ENCODE measurements around the gene LHX6. TPM values are rescaled to one million over a fixed set of nuclear protein-coding genes. Genes with fewer than 3 reads are reported as not detected.

Gene LHX6
- total and polyA plus RNA-seq, 2 experiments from 2014 or later, result 1.0 to 1.2 TPM

DNA sequence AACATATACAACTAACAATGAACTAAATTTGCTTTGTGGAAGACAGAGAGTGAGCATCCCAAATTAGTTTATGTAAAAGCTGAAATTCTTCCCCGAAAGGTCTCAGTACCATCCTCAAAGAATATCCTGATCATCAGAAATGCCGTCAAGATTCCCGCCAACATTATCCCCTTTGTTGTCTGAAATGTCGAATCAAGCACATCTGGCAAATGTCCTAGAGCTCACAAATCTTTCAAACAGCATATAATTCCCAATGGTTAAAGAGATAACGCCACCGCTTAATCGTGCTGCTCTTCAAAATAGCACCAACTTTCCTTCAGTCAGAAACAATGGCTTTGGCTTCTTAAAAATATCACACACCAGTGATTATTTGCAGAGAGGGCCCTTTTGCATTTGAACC is 45.3 kb downstream of the LHX6 start:
- Mint-ChIP-seq H3K36me3 (ENCODE audit: low read depth) (no peaks in the 10 kb centered on the region), H3K4me1 (peaks cover 2% of the 10 kb centered on the region; the same call in 1 of the 3 replicates), H3K27me3 (ENCODE audit: insufficient read depth, low read depth, poor library complexity) (peaks cover 4% of the 10 kb centered on the region), H3K9me3 (no peaks in the 10 kb centered on the region; the same call in 2 of the 3 replicates), H3K27ac (no peak overlapping the region), H3K4me3 (no peak overlapping the region)
- no peak overlapping the region for H2AFZ ChIP-seq
- DNase-seq (ENCODE audit: low spot score), result no peak
- H3K27ac ChIP-seq (ENCODE audit: low read depth), result no peak overlapping the region
- H3F3A ChIP-seq (replicated peaks; ENCODE audit: low read depth), result no peaks in the 10 kb centered on the region
- no peak overlapping the region for H3K4me2 ChIP-seq
- TF ChIP-seq ZNF114 (CRISPR knock-in tag; IDR thresholded peaks at IDR 0.05), result no peak
- TF ChIP-seq ETS1 (IDR thresholded peaks at IDR 0.05), result no peak
- TF ChIP-seq, protein P1, sequence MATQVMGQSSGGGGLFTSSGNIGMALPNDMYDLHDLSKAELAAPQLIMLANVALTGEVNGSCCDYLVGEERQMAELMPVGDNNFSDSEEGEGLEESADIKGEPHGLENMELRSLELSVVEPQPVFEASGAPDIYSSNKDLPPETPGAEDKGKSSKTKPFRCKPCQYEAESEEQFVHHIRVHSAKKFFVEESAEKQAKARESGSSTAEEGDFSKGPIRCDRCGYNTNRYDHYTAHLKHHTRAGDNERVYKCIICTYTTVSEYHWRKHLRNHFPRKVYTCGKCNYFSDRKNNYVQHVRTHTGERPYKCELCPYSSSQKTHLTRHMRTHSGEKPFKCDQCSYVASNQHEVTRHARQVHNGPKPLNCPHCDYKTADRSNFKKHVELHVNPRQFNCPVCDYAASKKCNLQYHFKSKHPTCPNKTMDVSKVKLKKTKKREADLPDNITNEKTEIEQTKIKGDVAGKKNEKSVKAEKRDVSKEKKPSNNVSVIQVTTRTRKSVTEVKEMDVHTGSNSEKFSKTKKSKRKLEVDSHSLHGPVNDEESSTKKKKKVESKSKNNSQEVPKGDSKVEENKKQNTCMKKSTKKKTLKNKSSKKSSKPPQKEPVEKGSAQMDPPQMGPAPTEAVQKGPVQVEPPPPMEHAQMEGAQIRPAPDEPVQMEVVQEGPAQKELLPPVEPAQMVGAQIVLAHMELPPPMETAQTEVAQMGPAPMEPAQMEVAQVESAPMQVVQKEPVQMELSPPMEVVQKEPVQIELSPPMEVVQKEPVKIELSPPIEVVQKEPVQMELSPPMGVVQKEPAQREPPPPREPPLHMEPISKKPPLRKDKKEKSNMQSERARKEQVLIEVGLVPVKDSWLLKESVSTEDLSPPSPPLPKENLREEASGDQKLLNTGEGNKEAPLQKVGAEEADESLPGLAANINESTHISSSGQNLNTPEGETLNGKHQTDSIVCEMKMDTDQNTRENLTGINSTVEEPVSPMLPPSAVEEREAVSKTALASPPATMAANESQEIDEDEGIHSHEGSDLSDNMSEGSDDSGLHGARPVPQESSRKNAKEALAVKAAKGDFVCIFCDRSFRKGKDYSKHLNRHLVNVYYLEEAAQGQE (IDR thresholded peaks at IDR 0.05; ENCODE audit: unreplicated experiment), result no peak
- no peaks in the 10 kb centered on the region for H3K79me2 ChIP-seq (replicated peaks; ENCODE audit: insufficient read depth)
- H4K20me1 ChIP-seq (replicated peaks; ENCODE audit: insufficient read depth), result no peaks in the 10 kb centered on the region
- H3K4me3 ChIP-seq, result no peak overlapping the region
- no peak for ATAC-seq
- no peaks in the 10 kb centered on the region for H3K9me2 ChIP-seq (ENCODE audit: insufficient read depth)
- no peaks in the 10 kb centered on the region for H3K27me3 ChIP-seq (ENCODE audit: insufficient read depth)
- no peaks in the 10 kb centered on the region for H3K36me3 ChIP-seq (ENCODE audit: insufficient read depth)
- H3K4me1 ChIP-seq (ENCODE audit: insufficient read depth), result no peaks in the 10 kb centered on the region

DNA sequence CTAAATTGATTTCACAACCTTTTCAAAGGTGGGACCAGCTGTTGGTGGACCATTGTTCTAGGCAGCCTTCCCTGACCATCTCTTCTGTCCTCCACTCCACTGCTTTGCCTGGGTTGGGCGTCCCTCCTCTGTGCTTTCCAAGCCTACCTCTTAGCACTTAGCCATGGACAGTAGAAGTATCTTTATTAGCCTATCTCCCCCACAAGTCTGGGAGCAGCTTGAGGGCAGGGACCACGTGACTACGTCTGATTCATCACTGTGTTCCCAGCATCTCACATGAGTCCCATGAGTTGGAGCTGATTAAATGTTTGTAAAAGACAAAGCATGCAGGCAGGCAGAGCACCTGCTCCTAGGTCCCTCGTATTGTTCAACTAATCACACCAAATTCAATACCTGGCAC is 48.1 kb downstream of the LHX6 start:
- H4K20me1 ChIP-seq (replicated peaks; ENCODE audit: insufficient read depth), result no peaks in the 10 kb centered on the region
- no peaks in the 10 kb centered on the region for H3F3A ChIP-seq (replicated peaks; ENCODE audit: low read depth)
- H3K4me2 ChIP-seq, result no peak overlapping the region
- no peak overlapping the region for H2AFZ ChIP-seq
- H3K9me2 ChIP-seq (ENCODE audit: insufficient read depth), result no peaks in the 10 kb centered on the region
- H3K4me1 ChIP-seq (ENCODE audit: insufficient read depth), result no peaks in the 10 kb centered on the region
- no peaks in the 10 kb centered on the region for H3K27me3 ChIP-seq (ENCODE audit: insufficient read depth)
- Mint-ChIP-seq H3K27ac (no peak overlapping the region), H3K4me1 (peaks cover 2% of the 10 kb centered on the region; the same call in 1 of the 3 replicates), H3K9me3 (no peaks in the 10 kb centered on the region), H3K36me3 (ENCODE audit: low read depth) (no peaks in the 10 kb centered on the region), H3K4me3 (no peak overlapping the region), H3K27me3 (ENCODE audit: insufficient read depth, low read depth, poor library complexity) (peaks cover 2% of the 10 kb centered on the region)
- ATAC-seq, result no peak
- DNase-seq (ENCODE audit: low spot score), result no peak
- no peak overlapping the region for H3K27ac ChIP-seq (ENCODE audit: low read depth)
- no peaks in the 10 kb centered on the region for H3K79me2 ChIP-seq (replicated peaks; ENCODE audit: insufficient read depth)
- H3K36me3 ChIP-seq (ENCODE audit: insufficient read depth), result no peaks in the 10 kb centered on the region
- H3K4me3 ChIP-seq, result no peak overlapping the region
- no peak for TF ChIP-seq STAT1 (IDR thresholded peaks at IDR 0.05; ENCODE audit: unreplicated experiment)
- no peak for TF ChIP-seq JUNB (IDR thresholded peaks at IDR 0.05; ENCODE audit: unreplicated experiment)
- no peak for TF ChIP-seq ETS1 (IDR thresholded peaks at IDR 0.05)
- no peak for TF ChIP-seq POLR2AphosphoS5 (IDR thresholded peaks at IDR 0.05; ENCODE audit: low read depth)
- TF ChIP-seq, protein P1 (IDR thresholded peaks at IDR 0.05; ENCODE audit: unreplicated experiment), result no peak
- TF ChIP-seq CTCF (conservative IDR thresholded peaks at IDR 0.05; ENCODE audit: low read depth in 2 of 2), result no peak
- TF ChIP-seq NANOG (IDR thresholded peaks at IDR 0.05; ENCODE audit: borderline replicate concordance), result no peak

Measured in GM23338 (cell line).